GM23338 (cell line): ENCODE results near the gene CACNG1. TPM values are rescaled to one million over a fixed set of nuclear protein-coding genes. Genes with fewer than 3 reads are reported as not detected.

ENCODE experiments used
- ATAC-seq: fragments of 200-7000 bp; cut with Tn5 transposase; 3 replicates; pipeline ENCODE4 v1.9.1; 2020
- DNase-seq: peaks from one replicate; pipeline ENCODE4 v3.0.0-alpha.2; 2015; ENCODE audit warnings: low spot score
- H2AFZ ChIP-seq: fragments of 200-600 bp; sonication (generic); 2 replicates; pipeline ENCODE4 v1.8.0; 2016; ENCODE audit warnings: antibody characterized with exemption, mild to moderate bottlenecking, moderate library complexity
- H3F3A ChIP-seq: fragments of 200-600 bp; sonication (generic); replicated peaks from 2 replicates; pipeline ENCODE4 v1.8.0; 2017; ENCODE audit warnings: antibody characterized with exemption, mixed run types, low read depth
- H3K27ac ChIP-seq: fragments of 200-600 bp; sonication (generic); 2 replicates; pipeline ENCODE4 v1.6.1; 2016; ENCODE audit warnings: low read depth
- H3K27me3 ChIP-seq: fragments of 200-600 bp; sonication (generic); 2 replicates; pipeline ENCODE4 v1.8.0; 2016; ENCODE audit warnings: mild to moderate bottlenecking, mixed run types, moderate library complexity; ENCODE audit not compliant: insufficient read depth
- H3K36me3 ChIP-seq: fragments of 200-600 bp; sonication (generic); 2 replicates; pipeline ENCODE4 v1.8.0; 2016; ENCODE audit warnings: mild to moderate bottlenecking; ENCODE audit not compliant: insufficient read depth
- H3K4me1 ChIP-seq: fragments of 200-600 bp; sonication (generic); 2 replicates; pipeline ENCODE4 v1.8.0; 2016; ENCODE audit warnings: mild to moderate bottlenecking, moderate library complexity; ENCODE audit not compliant: insufficient read depth
- H3K4me2 ChIP-seq: fragments of 200-600 bp; sonication (generic); 2 replicates; pipeline ENCODE4 v1.7.1; 2017; ENCODE audit warnings: mixed run types
- H3K4me3 ChIP-seq: fragments of 200-600 bp; sonication (generic); 2 replicates; pipeline ENCODE4 v1.6.1; 2016; ENCODE audit warnings: mixed run types
- H3K79me2 ChIP-seq: fragments of 200-600 bp; sonication (generic); replicated peaks from 2 replicates; pipeline ENCODE4 v1.8.0; 2017; ENCODE audit warnings: mild to moderate bottlenecking; ENCODE audit not compliant: insufficient read depth
- H3K9me2 ChIP-seq: fragments of 200-600 bp; sonication (generic); 2 replicates; pipeline ENCODE4 v1.8.0; 2017; ENCODE audit not compliant: insufficient read depth
- H4K20me1 ChIP-seq: fragments of 200-600 bp; sonication (generic); replicated peaks from 2 replicates; pipeline ENCODE4 v1.8.0; 2017; ENCODE audit warnings: mild to moderate bottlenecking; ENCODE audit not compliant: insufficient read depth
- H3K27ac Mint-ChIP-seq: 2 replicates; pipeline ENCODE4 v1.8.0; 2020; ENCODE audit warnings: inconsistent platforms, mild to moderate bottlenecking, moderate library complexity, mixed read lengths
- H3K27me3 Mint-ChIP-seq: 3 replicates; pipeline ENCODE4 v1.8.0; 2022; ENCODE audit warnings: low read depth, mild to moderate bottlenecking, moderate library complexity, mixed read lengths, inconsistent platforms; ENCODE audit not compliant: insufficient read depth, poor library complexity
- H3K36me3 Mint-ChIP-seq: 3 replicates; pipeline ENCODE4 v1.8.0; 2021; ENCODE audit warnings: low read depth, mild to moderate bottlenecking, inconsistent platforms, moderate library complexity, mixed read lengths
- H3K4me1 Mint-ChIP-seq: 3 replicates; pipeline ENCODE4 v1.8.0; 2020; ENCODE audit warnings: mild to moderate bottlenecking, inconsistent platforms, mixed read lengths
- H3K4me3 Mint-ChIP-seq: 3 replicates; pipeline ENCODE4 v1.8.0; 2021; ENCODE audit warnings: moderate library complexity, mild to moderate bottlenecking, inconsistent platforms, mixed read lengths
- H3K9me3 Mint-ChIP-seq: 3 replicates; pipeline ENCODE4 v1.8.0; 2020; ENCODE audit warnings: moderate library complexity, mild to moderate bottlenecking, inconsistent platforms, mixed read lengths
- CREB1 ChIP-seq: fragments of 250-450 bp; sonication (Bioruptor Pico); IDR thresholded peaks from 2 replicates; pipeline ENCODE4 v1.5.0; 2020; ENCODE audit warnings: low read depth, mild to moderate bottlenecking, moderate library complexity
- EZH2 ChIP-seq: fragments of 200-600 bp; sonication (generic); IDR thresholded peaks from one replicate; pipeline ENCODE4 v1.8.0; 2017; ENCODE audit warnings: antibody characterized with exemption, mild to moderate bottlenecking, low read depth; ENCODE audit not compliant: unreplicated experiment
- EZH2phosphoT487 ChIP-seq: fragments of 200-600 bp; sonication (generic); IDR thresholded peaks from one replicate; pipeline ENCODE4 v1.8.1; 2018; ENCODE audit warnings: antibody characterized with exemption; ENCODE audit not compliant: unreplicated experiment
- JUNB ChIP-seq: IDR thresholded peaks from one replicate; pipeline ENCODE4 v1.6.1; 2016; ENCODE audit warnings: antibody characterized with exemption; ENCODE audit not compliant: unreplicated experiment
- NANOG ChIP-seq: IDR thresholded peaks from 2 replicates; pipeline ENCODE4 v1.6.1; 2016; ENCODE audit warnings: antibody characterized with exemption, borderline replicate concordance
- POLR2AphosphoS5 ChIP-seq: IDR thresholded peaks from 2 replicates; pipeline ENCODE4 v1.6.1; 2016; ENCODE audit warnings: antibody characterized with exemption, low read depth
- STAT1 ChIP-seq: IDR thresholded peaks from one replicate; pipeline ENCODE4 v1.6.1; 2016; ENCODE audit warnings: antibody characterized with exemption; ENCODE audit not compliant: unreplicated experiment
- ZNF114 ChIP-seq: fragments of 250-450 bp; sonication (Bioruptor Pico); IDR thresholded peaks from 2 replicates; pipeline ENCODE4 v1.5.0; 2020; ENCODE audit warnings: mild to moderate bottlenecking, moderate library complexity
- ZNF331 ChIP-seq: fragments of 250-450 bp; sonication (Bioruptor Pico); IDR thresholded peaks from 2 replicates; pipeline ENCODE4 v1.5.0; 2020; ENCODE audit warnings: low read depth, mild to moderate bottlenecking, moderate library complexity
- polyA plus RNA-seq: library from polyadenylated mRNA; unstranded; fragments of >200 nt; fragmentation: Nextera tagmentation; extraction: Ambion mirVana; gene quantifications from 2 replicates; pipeline ENCODE4 v1.2.1, GENCODE V29; 2016
- total RNA-seq: library from RNA; depleted of rRNA; stranded (reverse); fragments of >200 nt; shearing (Covaris generic); gene quantifications from 2 replicates; pipeline ENCODE4 v1.2.3, GENCODE V29; 2014
- TF ChIP-seq, protein P1 (sequence below): IDR thresholded peaks from one replicate; pipeline ENCODE4 v1.6.1; 2018; ENCODE audit warnings: antibody characterized with exemption; ENCODE audit not compliant: unreplicated experiment
- TF ChIP-seq, protein P2 (sequence below), 2 experiments: fragments of 200-600 bp in 1 of 2; sonication (generic) in 1 of 2; conservative IDR thresholded peaks; 2 replicates each; pipeline versions ENCODE4 v1.5.1 to v1.6.1; 2016 to 2017; ENCODE audit warnings: antibody characterized with exemption in 2 of 2, low read depth in 2 of 2, mild to moderate bottlenecking in 2 of 2, moderate library complexity in 1 of 2

The CACNG1 gene
- total and polyA plus RNA-seq, 2 experiments from 2014 or later = not detected

DNA sequence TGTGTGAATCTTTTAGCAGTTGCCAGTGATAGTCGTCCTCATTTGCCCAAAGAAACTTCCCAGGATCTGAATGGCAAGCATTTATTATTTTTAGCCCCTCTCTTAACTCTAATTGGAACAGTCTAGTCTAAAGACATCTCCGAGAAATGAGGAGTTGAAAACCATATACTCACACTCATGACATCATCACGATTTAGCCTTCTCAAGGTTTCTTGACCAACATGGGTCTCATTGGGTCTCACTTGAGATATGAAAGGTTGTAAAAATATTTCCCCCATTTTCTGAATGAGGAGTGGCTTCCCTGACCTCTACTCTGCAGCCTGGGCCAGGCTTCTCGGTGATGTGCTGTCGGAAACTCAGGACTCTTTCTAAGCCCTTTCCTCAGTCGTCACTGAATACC is 37.1 kb upstream of the CACNG1 start:
- no peak overlapping the region for H3K4me3 Mint-ChIP-seq
- Histone ChIP-seq H3K27me3 (no peaks in the 10 kb centered on the region), H3F3A (no peaks in the 10 kb centered on the region), H3K9me2 (peaks cover 3% of the 10 kb centered on the region; the same call in 1 of the 2 replicates), H3K4me1 (no peaks in the 10 kb centered on the region), H3K4me3 (no peak overlapping the region), H4K20me1 (no peaks in the 10 kb centered on the region), H3K79me2 (no peaks in the 10 kb centered on the region), H3K27ac (no peak overlapping the region), H2AFZ (no peak overlapping the region), H3K4me2 (no peak overlapping the region), H3K36me3 (no peaks in the 10 kb centered on the region)
- H3K4me1 Mint-ChIP-seq = no peaks in the 10 kb centered on the region
- ATAC-seq (no peak), DNase-seq (no peak)
- H3K36me3 Mint-ChIP-seq = peaks cover 5% of the 10 kb centered on the region; the same call in 1 of the 3 replicates
- TF ChIP-seq, protein P1, sequence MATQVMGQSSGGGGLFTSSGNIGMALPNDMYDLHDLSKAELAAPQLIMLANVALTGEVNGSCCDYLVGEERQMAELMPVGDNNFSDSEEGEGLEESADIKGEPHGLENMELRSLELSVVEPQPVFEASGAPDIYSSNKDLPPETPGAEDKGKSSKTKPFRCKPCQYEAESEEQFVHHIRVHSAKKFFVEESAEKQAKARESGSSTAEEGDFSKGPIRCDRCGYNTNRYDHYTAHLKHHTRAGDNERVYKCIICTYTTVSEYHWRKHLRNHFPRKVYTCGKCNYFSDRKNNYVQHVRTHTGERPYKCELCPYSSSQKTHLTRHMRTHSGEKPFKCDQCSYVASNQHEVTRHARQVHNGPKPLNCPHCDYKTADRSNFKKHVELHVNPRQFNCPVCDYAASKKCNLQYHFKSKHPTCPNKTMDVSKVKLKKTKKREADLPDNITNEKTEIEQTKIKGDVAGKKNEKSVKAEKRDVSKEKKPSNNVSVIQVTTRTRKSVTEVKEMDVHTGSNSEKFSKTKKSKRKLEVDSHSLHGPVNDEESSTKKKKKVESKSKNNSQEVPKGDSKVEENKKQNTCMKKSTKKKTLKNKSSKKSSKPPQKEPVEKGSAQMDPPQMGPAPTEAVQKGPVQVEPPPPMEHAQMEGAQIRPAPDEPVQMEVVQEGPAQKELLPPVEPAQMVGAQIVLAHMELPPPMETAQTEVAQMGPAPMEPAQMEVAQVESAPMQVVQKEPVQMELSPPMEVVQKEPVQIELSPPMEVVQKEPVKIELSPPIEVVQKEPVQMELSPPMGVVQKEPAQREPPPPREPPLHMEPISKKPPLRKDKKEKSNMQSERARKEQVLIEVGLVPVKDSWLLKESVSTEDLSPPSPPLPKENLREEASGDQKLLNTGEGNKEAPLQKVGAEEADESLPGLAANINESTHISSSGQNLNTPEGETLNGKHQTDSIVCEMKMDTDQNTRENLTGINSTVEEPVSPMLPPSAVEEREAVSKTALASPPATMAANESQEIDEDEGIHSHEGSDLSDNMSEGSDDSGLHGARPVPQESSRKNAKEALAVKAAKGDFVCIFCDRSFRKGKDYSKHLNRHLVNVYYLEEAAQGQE = no peak
- TF ChIP-seq ZNF331 (CRISPR knock-in tag) = no peak
- no peak for TF ChIP-seq EZH2
- TF ChIP-seq JUNB = no peak
- H3K27ac Mint-ChIP-seq = no peak overlapping the region
- peaks cover 2% of the 10 kb centered on the region; the same call in 1 of the 3 replicates for H3K9me3 Mint-ChIP-seq
- peaks cover 4% of the 10 kb centered on the region for H3K27me3 Mint-ChIP-seq

DNA sequence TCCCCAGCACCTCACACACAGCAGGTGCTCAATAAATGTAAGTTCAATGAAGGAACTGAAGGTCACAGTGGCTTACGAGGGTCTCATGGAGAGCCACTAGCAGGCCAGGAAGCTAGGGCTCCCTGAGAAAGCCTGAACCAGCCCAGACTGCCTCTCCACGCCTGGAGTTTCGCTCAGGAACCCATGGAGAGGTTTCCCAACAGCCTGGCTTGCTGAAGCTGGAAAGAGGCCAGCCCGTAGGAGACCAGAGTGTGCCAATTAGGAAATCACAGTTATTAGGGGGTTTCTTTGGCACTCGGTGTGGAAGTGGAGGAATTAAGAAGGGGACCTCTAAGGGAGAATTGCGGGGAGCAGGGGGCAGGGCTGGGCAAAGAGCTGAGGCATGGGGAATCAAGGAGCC is 36.3 kb upstream of the CACNG1 start:
- Histone ChIP-seq H3K36me3 (no peaks in the 10 kb centered on the region), H3K4me2 (no peak overlapping the region), H4K20me1 (no peaks in the 10 kb centered on the region), H3K4me3 (no peak overlapping the region), H3K79me2 (no peaks in the 10 kb centered on the region), H3K27ac (no peak overlapping the region), H2AFZ (no peak overlapping the region), H3F3A (no peaks in the 10 kb centered on the region), H3K4me1 (no peaks in the 10 kb centered on the region), H3K9me2 (peaks cover 3% of the 10 kb centered on the region; the same call in 1 of the 2 replicates), H3K27me3 (no peaks in the 10 kb centered on the region)
- DNase-seq (no peak), ATAC-seq (no peak)
- Mint-ChIP-seq H3K9me3 (peaks cover 2% of the 10 kb centered on the region; the same call in 1 of the 3 replicates), H3K4me3 (no peak overlapping the region), H3K27me3 (peaks cover 4% of the 10 kb centered on the region), H3K27ac (no peak overlapping the region), H3K36me3 (peaks cover 5% of the 10 kb centered on the region; the same call in 1 of the 3 replicates), H3K4me1 (no peaks in the 10 kb centered on the region)
- TF ChIP-seq, protein P1 = no peak
- TF ChIP-seq ZNF331 (CRISPR knock-in tag) (no peak), CREB1 (CRISPR knock-in tag) (no peak), POLR2AphosphoS5 (no peak), JUNB (no peak), STAT1 (no peak), ZNF114 (CRISPR knock-in tag) (no peak), EZH2phosphoT487 (no peak), EZH2 (no peak), NANOG (no peak)
- TF ChIP-seq, protein P2, sequence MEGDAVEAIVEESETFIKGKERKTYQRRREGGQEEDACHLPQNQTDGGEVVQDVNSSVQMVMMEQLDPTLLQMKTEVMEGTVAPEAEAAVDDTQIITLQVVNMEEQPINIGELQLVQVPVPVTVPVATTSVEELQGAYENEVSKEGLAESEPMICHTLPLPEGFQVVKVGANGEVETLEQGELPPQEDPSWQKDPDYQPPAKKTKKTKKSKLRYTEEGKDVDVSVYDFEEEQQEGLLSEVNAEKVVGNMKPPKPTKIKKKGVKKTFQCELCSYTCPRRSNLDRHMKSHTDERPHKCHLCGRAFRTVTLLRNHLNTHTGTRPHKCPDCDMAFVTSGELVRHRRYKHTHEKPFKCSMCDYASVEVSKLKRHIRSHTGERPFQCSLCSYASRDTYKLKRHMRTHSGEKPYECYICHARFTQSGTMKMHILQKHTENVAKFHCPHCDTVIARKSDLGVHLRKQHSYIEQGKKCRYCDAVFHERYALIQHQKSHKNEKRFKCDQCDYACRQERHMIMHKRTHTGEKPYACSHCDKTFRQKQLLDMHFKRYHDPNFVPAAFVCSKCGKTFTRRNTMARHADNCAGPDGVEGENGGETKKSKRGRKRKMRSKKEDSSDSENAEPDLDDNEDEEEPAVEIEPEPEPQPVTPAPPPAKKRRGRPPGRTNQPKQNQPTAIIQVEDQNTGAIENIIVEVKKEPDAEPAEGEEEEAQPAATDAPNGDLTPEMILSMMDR (conservative IDR thresholded peaks at IDR 0.05; ENCODE audit: low read depth in 2 of 2) = no peak
